WTC11 (cell line): Measurements from ENCODE around the gene STAC. TPM values are rescaled to one million over a fixed set of nuclear protein-coding genes. Genes with fewer than 3 reads are reported as not detected.

Source experiments
- ATAC-seq: fragments of 200-7000 bp; cut with Tn5 transposase; 2 replicates; pipeline ENCODE4 v1.10.0; 2021; ENCODE audit warnings: mild to moderate bottlenecking, moderate library complexity
- CTCF ChIA-PET: fragments of 300-600 bp; sonication (Branson Sonifier 250); formaldehyde crosslinking; loops from one replicate; lab custom pipeline; 2021; ENCODE audit warnings: antibody characterized with exemption; lab: Charles Lee
- POLR2A ChIA-PET: fragments of 350-600 bp; sonication (Branson Sonifier 250); formaldehyde crosslinking; loops from one replicate; lab custom pipeline; 2021; ENCODE audit warnings: antibody characterized with exemption; lab: Charles Lee
- DNase-seq: peaks from one replicate; pipeline ENCODE4 v3.0.0; 2021; ENCODE audit warnings: low spot score
- H3K27ac Mint-ChIP-seq: 2 replicates; pipeline ENCODE4 v1.8.0; 2021; ENCODE audit warnings: mixed read lengths
- H3K27me3 Mint-ChIP-seq: 2 replicates; pipeline ENCODE4 v1.8.0; 2021; ENCODE audit warnings: low read depth, mild to moderate bottlenecking, moderate library complexity, mixed read lengths
- H3K36me3 Mint-ChIP-seq: 2 replicates; pipeline ENCODE4 v1.8.0; 2021; ENCODE audit warnings: mixed read lengths
- H3K4me1 Mint-ChIP-seq: 2 replicates; pipeline ENCODE4 v1.8.0; 2022; ENCODE audit warnings: mixed read lengths
- H3K4me3 Mint-ChIP-seq: 2 replicates; pipeline ENCODE4 v1.8.0; 2021; ENCODE audit warnings: mild to moderate bottlenecking, moderate library complexity, mixed read lengths
- H3K9me3 Mint-ChIP-seq: 2 replicates; pipeline ENCODE4 v1.8.0; 2021; ENCODE audit warnings: mixed read lengths
- CBFB ChIP-seq: sonication (generic); formaldehyde crosslinking; IDR thresholded peaks from 2 replicates; pipeline ENCODE4 v1.8.1; 2022; ENCODE audit warnings: mild to moderate bottlenecking, low read depth, missing genetic modification reagents
- GRHL2 ChIP-seq: fragments of 250-450 bp; sonication (Bioruptor Pico); IDR thresholded peaks from 2 replicates; pipeline ENCODE4 v1.8.0; 2022; ENCODE audit warnings: mild to moderate bottlenecking, moderate library complexity; ENCODE audit not compliant: insufficient replicate concordance, severe bottlenecking
- GTF2I ChIP-seq: fragments of 250-450 bp; sonication (Bioruptor Pico); conservative IDR thresholded peaks from 2 replicates; pipeline ENCODE4 v1.4.0; 2021; ENCODE audit warnings: mild to moderate bottlenecking
- IRF1 ChIP-seq: sonication (generic); formaldehyde crosslinking; IDR thresholded peaks from 2 replicates; pipeline ENCODE4 v1.8.0; 2023; ENCODE audit warnings: missing genetic modification reagents
- JUN ChIP-seq: sonication (generic); formaldehyde crosslinking; IDR thresholded peaks from 2 replicates; pipeline ENCODE4 v1.8.0; 2023; ENCODE audit warnings: mild to moderate bottlenecking, missing genetic modification reagents
- KAT7 ChIP-seq: sonication (generic); formaldehyde crosslinking; IDR thresholded peaks from 2 replicates; pipeline ENCODE4 v1.8.1; 2023; ENCODE audit warnings: missing genetic modification reagents, mild to moderate bottlenecking, borderline replicate concordance
- MXD4 ChIP-seq: fragments of 250-450 bp; sonication (Bioruptor Pico); IDR thresholded peaks from 2 replicates; pipeline ENCODE4 v1.8.0; 2021; ENCODE audit warnings: mild to moderate bottlenecking, moderate library complexity, borderline replicate concordance
- NR3C1 ChIP-seq: sonication (generic); formaldehyde crosslinking; conservative IDR thresholded peaks from 2 replicates; pipeline ENCODE4 v1.8.1; 2023; ENCODE audit warnings: low read depth, mild to moderate bottlenecking, missing genetic modification reagents
- PRRX2 ChIP-seq: fragments of 250-450 bp; sonication (Bioruptor Pico); IDR thresholded peaks from 2 replicates; pipeline ENCODE4 v1.8.0; 2021; ENCODE audit warnings: mild to moderate bottlenecking
- SMAD3 ChIP-seq: sonication (generic); formaldehyde crosslinking; IDR thresholded peaks from 2 replicates; pipeline ENCODE4 v1.8.0; 2022; ENCODE audit warnings: missing genetic modification reagents, mild to moderate bottlenecking, borderline replicate concordance
- SP1 ChIP-seq: sonication (generic); formaldehyde crosslinking; conservative IDR thresholded peaks from 2 replicates; pipeline ENCODE4 v1.8.1; 2022; ENCODE audit warnings: missing genetic modification reagents
- ZNF512 ChIP-seq: sonication (generic); formaldehyde crosslinking; IDR thresholded peaks from 2 replicates; pipeline ENCODE4 v1.8.1; 2022; ENCODE audit warnings: missing genetic modification reagents, borderline replicate concordance
- ZNF671 ChIP-seq: fragments of 250-450 bp; sonication (Bioruptor Pico); IDR thresholded peaks from 2 replicates; pipeline ENCODE4 v1.8.0; 2021; ENCODE audit warnings: mild to moderate bottlenecking
- total RNA-seq: library from RNA; stranded (reverse); gene quantifications from 3 replicates; pipeline ENCODE4 v1.2.3, GENCODE V29; 2021
- TF ChIP-seq, protein P1 (sequence below): sonication (generic); formaldehyde crosslinking; IDR thresholded peaks from 2 replicates; pipeline ENCODE4 v1.8.1; 2023; ENCODE audit warnings: mild to moderate bottlenecking, missing genetic modification reagents, borderline replicate concordance
- TF ChIP-seq, protein P2 (sequence below): sonication (generic); formaldehyde crosslinking; IDR thresholded peaks from 2 replicates; pipeline ENCODE4 v1.8.1; 2023; ENCODE audit warnings: mild to moderate bottlenecking, missing genetic modification reagents
- TF ChIP-seq, protein P3 (sequence below): fragments of 250-450 bp; sonication (Bioruptor Pico); IDR thresholded peaks from 2 replicates; pipeline ENCODE4 v1.9.0; 2021; ENCODE audit warnings: mild to moderate bottlenecking
- TF ChIP-seq, protein P4 (sequence below): sonication (generic); formaldehyde crosslinking; IDR thresholded peaks from 2 replicates; pipeline ENCODE4 v1.8.0; 2022; ENCODE audit warnings: mild to moderate bottlenecking, missing genetic modification reagents

The STAC gene
- total RNA-seq, 1 experiment from 2014 or later, result 5.6 TPM

DNA sequence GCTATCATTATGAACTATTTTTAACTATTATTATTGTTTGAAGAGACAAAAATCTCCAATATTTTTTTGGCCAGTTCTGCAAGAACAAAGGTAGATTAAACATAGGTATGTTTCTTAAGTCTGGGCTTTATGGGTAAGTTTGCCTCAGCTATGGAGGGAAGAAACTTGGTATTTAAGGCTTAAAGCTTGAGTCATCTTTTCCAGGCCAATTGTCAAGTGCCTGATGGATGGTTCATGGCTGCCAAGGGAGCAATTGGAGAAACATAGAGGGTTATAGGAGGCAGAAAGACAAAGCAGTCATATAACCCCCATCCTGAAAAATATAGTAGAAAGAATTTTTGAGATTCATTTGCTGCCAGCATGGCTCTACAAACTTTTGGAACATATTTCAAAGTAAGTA lies 7.2 kb upstream of the STAC start:
- TF ChIP-seq CBFB, result no peak
- no peak for TF ChIP-seq NR3C1 (CRISPR knock-in tag)
- TF ChIP-seq, protein P1, sequence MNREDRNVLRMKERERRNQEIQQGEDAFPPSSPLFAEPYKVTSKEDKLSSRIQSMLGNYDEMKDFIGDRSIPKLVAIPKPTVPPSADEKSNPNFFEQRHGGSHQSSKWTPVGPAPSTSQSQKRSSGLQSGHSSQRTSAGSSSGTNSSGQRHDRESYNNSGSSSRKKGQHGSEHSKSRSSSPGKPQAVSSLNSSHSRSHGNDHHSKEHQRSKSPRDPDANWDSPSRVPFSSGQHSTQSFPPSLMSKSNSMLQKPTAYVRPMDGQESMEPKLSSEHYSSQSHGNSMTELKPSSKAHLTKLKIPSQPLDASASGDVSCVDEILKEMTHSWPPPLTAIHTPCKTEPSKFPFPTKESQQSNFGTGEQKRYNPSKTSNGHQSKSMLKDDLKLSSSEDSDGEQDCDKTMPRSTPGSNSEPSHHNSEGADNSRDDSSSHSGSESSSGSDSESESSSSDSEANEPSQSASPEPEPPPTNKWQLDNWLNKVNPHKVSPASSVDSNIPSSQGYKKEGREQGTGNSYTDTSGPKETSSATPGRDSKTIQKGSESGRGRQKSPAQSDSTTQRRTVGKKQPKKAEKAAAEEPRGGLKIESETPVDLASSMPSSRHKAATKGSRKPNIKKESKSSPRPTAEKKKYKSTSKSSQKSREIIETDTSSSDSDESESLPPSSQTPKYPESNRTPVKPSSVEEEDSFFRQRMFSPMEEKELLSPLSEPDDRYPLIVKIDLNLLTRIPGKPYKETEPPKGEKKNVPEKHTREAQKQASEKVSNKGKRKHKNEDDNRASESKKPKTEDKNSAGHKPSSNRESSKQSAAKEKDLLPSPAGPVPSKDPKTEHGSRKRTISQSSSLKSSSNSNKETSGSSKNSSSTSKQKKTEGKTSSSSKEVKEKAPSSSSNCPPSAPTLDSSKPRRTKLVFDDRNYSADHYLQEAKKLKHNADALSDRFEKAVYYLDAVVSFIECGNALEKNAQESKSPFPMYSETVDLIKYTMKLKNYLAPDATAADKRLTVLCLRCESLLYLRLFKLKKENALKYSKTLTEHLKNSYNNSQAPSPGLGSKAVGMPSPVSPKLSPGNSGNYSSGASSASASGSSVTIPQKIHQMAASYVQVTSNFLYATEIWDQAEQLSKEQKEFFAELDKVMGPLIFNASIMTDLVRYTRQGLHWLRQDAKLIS (CRISPR knock-in tag), result no peak
- TF ChIP-seq IRF1, result no peak
- ChIA-PET POLR2A (no interaction called here), CTCF (interaction anchor here (1.2 kb wide), 1 partner anchor 168 kb away, joined by 3 read pairs; no protein-coding TSS in a partner anchor)
- H3K27me3 Mint-ChIP-seq, result no peaks in the 10 kb centered on the region
- no peaks in the 10 kb centered on the region for H3K36me3 Mint-ChIP-seq
- H3K4me1 Mint-ChIP-seq, result no peaks in the 10 kb centered on the region
- H3K4me3 Mint-ChIP-seq, result no peak overlapping the region
- ATAC-seq (no peak), DNase-seq (no peak)
- no peaks in the 10 kb centered on the region for H3K9me3 Mint-ChIP-seq
- H3K27ac Mint-ChIP-seq, result no peak overlapping the region

- no peaks in the 10 kb centered on the region for H3K9me3 Mint-ChIP-seq
- CTCF ChIA-PET, result interaction anchor here (1.2 kb wide), 1 partner anchor 167 kb away, joined by 3 read pairs; no protein-coding TSS in a partner anchor
- no peak overlapping the region for H3K27ac Mint-ChIP-seq
- TF ChIP-seq PRRX2 (CRISPR knock-in tag) (no peak), JUN (no peak), GRHL2 (CRISPR knock-in tag) (no peak), ZNF512 (CRISPR knock-in tag) (no peak), SP1 (CRISPR knock-in tag) (no peak), MXD4 (no peak), GTF2I (CRISPR knock-in tag) (no peak), ZNF671 (CRISPR knock-in tag) (no peak), SMAD3 (CRISPR knock-in tag) (no peak), KAT7 (CRISPR knock-in tag) (no peak)
- TF ChIP-seq, protein P2, sequence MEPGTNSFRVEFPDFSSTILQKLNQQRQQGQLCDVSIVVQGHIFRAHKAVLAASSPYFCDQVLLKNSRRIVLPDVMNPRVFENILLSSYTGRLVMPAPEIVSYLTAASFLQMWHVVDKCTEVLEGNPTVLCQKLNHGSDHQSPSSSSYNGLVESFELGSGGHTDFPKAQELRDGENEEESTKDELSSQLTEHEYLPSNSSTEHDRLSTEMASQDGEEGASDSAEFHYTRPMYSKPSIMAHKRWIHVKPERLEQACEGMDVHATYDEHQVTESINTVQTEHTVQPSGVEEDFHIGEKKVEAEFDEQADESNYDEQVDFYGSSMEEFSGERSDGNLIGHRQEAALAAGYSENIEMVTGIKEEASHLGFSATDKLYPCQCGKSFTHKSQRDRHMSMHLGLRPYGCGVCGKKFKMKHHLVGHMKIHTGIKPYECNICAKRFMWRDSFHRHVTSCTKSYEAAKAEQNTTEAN (CRISPR knock-in tag), result no peak
- TF ChIP-seq, protein P3, sequence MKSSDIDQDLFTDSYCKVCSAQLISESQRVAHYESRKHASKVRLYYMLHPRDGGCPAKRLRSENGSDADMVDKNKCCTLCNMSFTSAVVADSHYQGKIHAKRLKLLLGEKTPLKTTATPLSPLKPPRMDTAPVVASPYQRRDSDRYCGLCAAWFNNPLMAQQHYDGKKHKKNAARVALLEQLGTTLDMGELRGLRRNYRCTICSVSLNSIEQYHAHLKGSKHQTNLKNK (CRISPR knock-in tag), result no peak
- TF ChIP-seq, protein P4, sequence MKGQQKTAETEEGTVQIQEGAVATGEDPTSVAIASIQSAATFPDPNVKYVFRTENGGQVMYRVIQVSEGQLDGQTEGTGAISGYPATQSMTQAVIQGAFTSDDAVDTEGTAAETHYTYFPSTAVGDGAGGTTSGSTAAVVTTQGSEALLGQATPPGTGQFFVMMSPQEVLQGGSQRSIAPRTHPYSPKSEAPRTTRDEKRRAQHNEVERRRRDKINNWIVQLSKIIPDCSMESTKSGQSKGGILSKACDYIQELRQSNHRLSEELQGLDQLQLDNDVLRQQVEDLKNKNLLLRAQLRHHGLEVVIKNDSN (CRISPR knock-in tag), result no peak
- ATAC-seq (no peak), DNase-seq (no peak)
- POLR2A ChIA-PET, result no interaction called here
- H3K36me3 Mint-ChIP-seq, result no peaks in the 10 kb centered on the region
- peaks cover under 1% of the 10 kb centered on the region; the same call in 1 of the 2 replicates for H3K27me3 Mint-ChIP-seq
- H3K4me3 Mint-ChIP-seq, result no peak overlapping the region
- H3K4me1 Mint-ChIP-seq, result no peaks in the 10 kb centered on the region
These were observed 6.6 kb upstream of the STAC start for GRCh38 chr3:36373666-36374065.
